ENCODE data around the gene TWNK. TPM values are rescaled to one million over a fixed set of nuclear protein-coding genes. Genes with fewer than 3 reads are reported as not detected.
A peak's percentile ranks its signal among the peaks of the same experiment; 100 is the strongest.

The TWNK gene
- total RNA-seq, 1 donor: 3.3 TPM

DNA sequence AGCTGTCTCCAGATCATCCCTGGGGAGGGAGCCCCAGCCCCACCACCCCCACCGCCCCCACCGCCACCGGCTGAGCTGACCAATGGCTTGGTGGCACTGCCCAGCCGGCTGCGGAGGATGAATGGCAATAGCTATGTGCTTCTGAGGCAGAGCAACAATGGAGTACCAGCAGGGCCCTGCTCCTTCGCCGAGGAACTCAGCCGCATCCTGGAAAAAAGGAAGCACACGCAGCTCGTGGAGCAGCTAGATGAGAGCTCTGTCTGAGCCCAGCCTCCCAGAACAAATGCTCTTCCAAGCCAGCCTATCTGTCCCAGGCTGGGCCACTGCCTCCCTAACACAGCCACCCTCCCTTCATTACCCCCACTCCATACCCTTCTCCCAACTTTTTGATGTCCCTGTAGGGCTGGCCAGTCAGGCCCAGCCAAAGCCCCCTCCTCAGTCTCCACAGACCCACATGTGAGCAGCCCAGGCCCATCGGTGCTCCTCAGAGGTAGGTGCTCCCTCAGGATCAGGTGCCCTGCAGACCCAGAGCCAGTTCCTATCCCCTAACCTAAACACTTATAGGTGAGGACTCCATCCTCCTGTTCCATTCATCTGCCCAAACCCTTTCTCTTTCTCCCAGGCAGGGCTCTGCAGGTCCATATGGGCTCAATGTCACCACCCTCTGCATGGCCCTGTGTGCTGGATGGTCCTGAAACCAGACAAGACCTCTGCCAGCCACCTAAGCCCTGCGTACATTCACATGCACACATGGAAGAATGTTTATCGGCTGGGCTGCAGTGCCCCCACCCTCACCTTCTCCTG is 3.3 kb upstream of the TWNK start:
- Histone ChIP-seq H3K4me1 (ENCODE audit: insufficient read depth, low read length) (peaks cover 21% of the 10 kb centered on the region), H3K4me3 (ENCODE audit: insufficient read depth, low read length) (no peak overlapping the region), H3K27me3 (ENCODE audit: insufficient read depth, low read length) (no peaks in the 10 kb centered on the region), H3K36me3 (ENCODE audit: insufficient read depth, low read length) (peaks cover 23% of the 10 kb centered on the region), H3K9me3 (ENCODE audit: low read depth, low read length) (no peaks in the 10 kb centered on the region), H3K79me2 (ENCODE audit: insufficient read depth, low read length) (peaks cover 33% of the 10 kb centered on the region), H3K4me2 (ENCODE audit: insufficient read depth, low read length) (no peak overlapping the region), H3K27ac (ENCODE audit: low read depth, low read length) (no peak overlapping the region), H2AFZ (ENCODE audit: low read length) (no peak overlapping the region), H4K20me1 (ENCODE audit: insufficient read depth, low read length) (no peaks in the 10 kb centered on the region)
- no peak for DNase-seq (ENCODE audit: insufficient read length, low spot score, missing footprints)
- TF ChIP-seq, protein P1, sequence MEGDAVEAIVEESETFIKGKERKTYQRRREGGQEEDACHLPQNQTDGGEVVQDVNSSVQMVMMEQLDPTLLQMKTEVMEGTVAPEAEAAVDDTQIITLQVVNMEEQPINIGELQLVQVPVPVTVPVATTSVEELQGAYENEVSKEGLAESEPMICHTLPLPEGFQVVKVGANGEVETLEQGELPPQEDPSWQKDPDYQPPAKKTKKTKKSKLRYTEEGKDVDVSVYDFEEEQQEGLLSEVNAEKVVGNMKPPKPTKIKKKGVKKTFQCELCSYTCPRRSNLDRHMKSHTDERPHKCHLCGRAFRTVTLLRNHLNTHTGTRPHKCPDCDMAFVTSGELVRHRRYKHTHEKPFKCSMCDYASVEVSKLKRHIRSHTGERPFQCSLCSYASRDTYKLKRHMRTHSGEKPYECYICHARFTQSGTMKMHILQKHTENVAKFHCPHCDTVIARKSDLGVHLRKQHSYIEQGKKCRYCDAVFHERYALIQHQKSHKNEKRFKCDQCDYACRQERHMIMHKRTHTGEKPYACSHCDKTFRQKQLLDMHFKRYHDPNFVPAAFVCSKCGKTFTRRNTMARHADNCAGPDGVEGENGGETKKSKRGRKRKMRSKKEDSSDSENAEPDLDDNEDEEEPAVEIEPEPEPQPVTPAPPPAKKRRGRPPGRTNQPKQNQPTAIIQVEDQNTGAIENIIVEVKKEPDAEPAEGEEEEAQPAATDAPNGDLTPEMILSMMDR (IDR thresholded peaks at IDR 0.05; ENCODE audit: extremely low read depth, low read depth, low read length): no peak

DNA sequence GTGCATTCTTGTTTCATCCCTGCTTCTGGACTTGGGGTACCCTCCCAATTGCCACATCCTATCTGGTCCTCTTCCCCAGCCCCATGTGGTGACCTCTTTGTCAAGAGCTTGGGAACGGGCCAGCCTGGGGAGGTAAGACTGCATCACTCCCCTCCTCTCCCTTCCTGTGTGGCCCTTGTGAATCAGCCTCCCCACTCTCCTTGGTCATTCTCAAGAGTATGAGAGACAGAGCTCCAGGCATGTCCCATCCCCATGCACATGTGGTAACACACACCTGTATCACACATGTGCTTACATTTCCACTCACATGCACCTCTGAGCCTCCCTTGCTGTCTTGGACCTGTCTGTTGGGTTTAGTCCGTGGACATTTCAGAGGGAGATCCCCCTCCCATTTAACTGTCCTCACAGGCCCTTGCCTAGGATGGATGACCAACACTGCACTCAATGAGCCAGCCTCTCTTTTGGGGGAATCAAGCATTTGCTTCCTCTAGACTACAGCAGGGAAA is 2.6 kb upstream of the TWNK start:
- no peaks in the 10 kb centered on the region for H4K20me1 ChIP-seq (ENCODE audit: insufficient read depth, low read length)
- peaks cover 40% of the 10 kb centered on the region for H3K79me2 ChIP-seq (ENCODE audit: insufficient read depth, low read length)
- peaks cover 30% of the 10 kb centered on the region for H3K36me3 ChIP-seq (ENCODE audit: insufficient read depth, low read length)
- no peak overlapping the region for H3K4me2 ChIP-seq (ENCODE audit: insufficient read depth, low read length)
- no peaks in the 10 kb centered on the region for H3K9me3 ChIP-seq (ENCODE audit: low read depth, low read length)
- no peak overlapping the region for H2AFZ ChIP-seq (ENCODE audit: low read length)
- TF ChIP-seq, protein P1 (IDR thresholded peaks at IDR 0.05; ENCODE audit: extremely low read depth, low read depth, low read length): no peak
- no peak for DNase-seq (ENCODE audit: insufficient read length, low spot score, missing footprints)
- H3K27ac ChIP-seq (ENCODE audit: low read depth, low read length): no peak overlapping the region
- no peak overlapping the region for H3K4me3 ChIP-seq (ENCODE audit: insufficient read depth, low read length)
- H3K4me1 ChIP-seq (ENCODE audit: insufficient read depth, low read length): peaks cover 21% of the 10 kb centered on the region
- no peaks in the 10 kb centered on the region for H3K27me3 ChIP-seq (ENCODE audit: insufficient read depth, low read length)

DNA sequence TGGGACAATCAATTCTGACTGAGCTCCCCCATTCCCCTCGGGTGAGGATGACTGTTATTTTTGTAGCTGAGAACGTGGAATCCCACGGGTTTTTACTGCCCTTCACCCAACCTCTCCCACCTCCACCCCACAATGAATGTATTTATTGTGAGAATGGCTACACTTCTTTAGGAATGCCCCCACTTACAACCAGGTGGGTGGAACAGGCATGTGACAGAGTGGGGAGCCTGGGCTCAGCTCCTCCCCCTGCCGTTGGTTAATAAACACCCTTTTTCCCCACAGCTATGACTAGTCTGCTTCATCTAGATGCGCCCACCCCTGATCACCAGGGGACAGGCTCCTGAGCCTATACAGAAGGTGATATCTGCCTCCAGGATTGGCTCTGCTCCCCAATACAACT is 2.0 kb upstream of the TWNK start:
- Histone ChIP-seq H3K4me2 (ENCODE audit: insufficient read depth, low read length) (no peak overlapping the region), H3K9me3 (ENCODE audit: low read depth, low read length) (no peaks in the 10 kb centered on the region), H4K20me1 (ENCODE audit: insufficient read depth, low read length) (no peaks in the 10 kb centered on the region), H3K36me3 (ENCODE audit: insufficient read depth, low read length) (peaks cover 35% of the 10 kb centered on the region), H2AFZ (ENCODE audit: low read length) (no peak overlapping the region), H3K4me1 (ENCODE audit: insufficient read depth, low read length) (peaks cover 21% of the 10 kb centered on the region), H3K27ac (ENCODE audit: low read depth, low read length) (no peak overlapping the region), H3K4me3 (ENCODE audit: insufficient read depth, low read length) (no peak overlapping the region), H3K79me2 (ENCODE audit: insufficient read depth, low read length) (peaks cover 45% of the 10 kb centered on the region), H3K27me3 (ENCODE audit: insufficient read depth, low read length) (no peaks in the 10 kb centered on the region)
- TF ChIP-seq, protein P1 (IDR thresholded peaks at IDR 0.05; ENCODE audit: extremely low read depth, low read depth, low read length): no peak
- no peak for DNase-seq (ENCODE audit: insufficient read length, low spot score, missing footprints)

DNA sequence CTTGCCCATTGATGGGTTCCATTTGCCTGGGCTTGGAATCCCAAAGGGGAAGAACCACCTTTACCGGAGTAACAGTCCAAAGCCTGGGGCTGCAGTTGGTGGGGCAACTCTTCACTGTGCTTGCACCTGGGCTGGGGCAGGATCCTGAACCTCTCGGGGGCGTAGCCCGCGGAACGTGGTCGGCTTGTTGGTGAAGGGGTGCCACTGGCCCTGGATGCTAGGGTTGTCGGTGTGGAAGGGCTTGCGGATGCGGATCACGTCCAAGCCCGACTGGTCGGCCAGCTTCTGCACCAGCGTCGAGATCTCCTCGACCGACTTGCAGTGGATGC is 756 bp upstream of the TWNK start:
- no peak for DNase-seq (ENCODE audit: insufficient read length, low spot score, missing footprints)
- H3K79me2 ChIP-seq (ENCODE audit: insufficient read depth, low read length): peaks cover 54% of the 10 kb centered on the region
- H3K27ac ChIP-seq (ENCODE audit: low read depth, low read length): peak overlapping the region; percentile 63
- TF ChIP-seq, protein P1 (IDR thresholded peaks at IDR 0.05; ENCODE audit: extremely low read depth, low read depth, low read length): no peak
- H3K4me2 ChIP-seq (ENCODE audit: insufficient read depth, low read length): peak overlapping the region; percentile 97
- H3K36me3 ChIP-seq (ENCODE audit: insufficient read depth, low read length): peaks cover 40% of the 10 kb centered on the region
- no peaks in the 10 kb centered on the region for H3K27me3 ChIP-seq (ENCODE audit: insufficient read depth, low read length)
- no peaks in the 10 kb centered on the region for H4K20me1 ChIP-seq (ENCODE audit: insufficient read depth, low read length)
- peak overlapping the region; percentile 95 for H3K4me3 ChIP-seq (ENCODE audit: insufficient read depth, low read length)
- no peaks in the 10 kb centered on the region for H3K9me3 ChIP-seq (ENCODE audit: low read depth, low read length)
- H3K4me1 ChIP-seq (ENCODE audit: insufficient read depth, low read length): peaks cover 21% of the 10 kb centered on the region
- peak overlapping the region; percentile 99 for H2AFZ ChIP-seq (ENCODE audit: low read length)

Measured in osteoblast (primary cell).